Mucosa of stomach (tissue), 1 donor: ENCODE results near the gene CDC14B.
"Not testable (repeated sequence)": the region's sequence is repeated elsewhere in the genome, so short reads cannot be mapped to it uniquely, and the experiment has no call there.

Source experiments
- H3K27me3 ChIP-seq: one replicate; pipeline ENCODE4 v1.7.0; 2013; ENCODE audit warnings: mild to moderate bottlenecking, low read length; ENCODE audit not compliant: control insufficient read depth, insufficient read depth
- H3K36me3 ChIP-seq: one replicate; pipeline ENCODE4 v1.7.0; 2013; ENCODE audit warnings: low read length; ENCODE audit not compliant: control insufficient read depth, insufficient read depth
- H3K4me1 ChIP-seq: one replicate; pipeline ENCODE4 v1.7.0; 2013; ENCODE audit warnings: mild to moderate bottlenecking, low read length; ENCODE audit not compliant: control insufficient read depth, insufficient read depth
- H3K4me3 ChIP-seq: one replicate; pipeline ENCODE4 v1.7.0; 2013; ENCODE audit warnings: low read length
- H3K9ac ChIP-seq: one replicate; pipeline ENCODE4 v1.7.0; 2013; ENCODE audit warnings: mild to moderate bottlenecking, low read length, moderate library complexity
- H3K9me3 ChIP-seq: one replicate; pipeline ENCODE4 v1.7.0; 2013; ENCODE audit warnings: mild to moderate bottlenecking, low read length, moderate library complexity; ENCODE audit not compliant: control insufficient read depth
- donor health status: Pancreatic carcinoma.

CDC14B gene

DNA sequence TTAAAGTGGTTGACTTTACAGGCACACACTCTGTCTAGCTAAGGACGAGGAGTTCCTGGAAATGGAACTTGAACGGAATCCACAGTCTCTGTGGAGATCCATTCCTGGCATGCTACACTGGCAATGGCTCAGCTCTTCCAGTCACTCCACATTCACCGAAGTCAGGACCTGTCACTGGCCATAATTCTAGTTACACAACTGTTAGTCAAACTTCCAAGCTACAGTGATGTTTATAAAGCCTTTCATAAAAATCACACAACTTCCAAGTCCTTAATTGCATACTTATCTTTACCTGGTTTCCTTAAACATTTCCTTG lies 15.7 kb downstream of the CDC14B start:
- Histone ChIP-seq H3K27me3 (no peaks in the 10 kb centered on the region), H3K36me3 (no peaks in the 10 kb centered on the region), H3K9me3 (no peaks in the 10 kb centered on the region), H3K9ac (no peak overlapping the region), H3K4me3 (no peak overlapping the region), H3K4me1 (no peaks in the 10 kb centered on the region)

GRCh38 chr9:96603305-96604003 lies 16.2 kb downstream of the CDC14B start:
- Histone ChIP-seq H3K27me3 (no peaks in the 10 kb centered on the region), H3K9ac (no peak overlapping the region), H3K36me3 (no peaks in the 10 kb centered on the region), H3K9me3 (no peaks in the 10 kb centered on the region), H3K4me3 (no peak overlapping the region), H3K4me1 (no peaks in the 10 kb centered on the region)

GRCh38 chr9:96599298-96599697 lies 20.3 kb downstream of the CDC14B start:
- H3K36me3 ChIP-seq, result no peaks in the 10 kb centered on the region
- H3K27me3 ChIP-seq, result no peaks in the 10 kb centered on the region
- H3K4me1 ChIP-seq, result no peaks in the 10 kb centered on the region
- H3K9ac ChIP-seq, result no peak overlapping the region
- no peaks in the 10 kb centered on the region for H3K9me3 ChIP-seq
- no peak overlapping the region for H3K4me3 ChIP-seq

GRCh38 chr9:96596601-96597111 lies 23.0 kb downstream of the CDC14B start:
- no peak overlapping the region for H3K4me3 ChIP-seq
- no peaks in the 10 kb centered on the region for H3K9me3 ChIP-seq
- no peaks in the 10 kb centered on the region for H3K36me3 ChIP-seq
- no peaks in the 10 kb centered on the region for H3K4me1 ChIP-seq
- no peaks in the 10 kb centered on the region for H3K27me3 ChIP-seq
- H3K9ac ChIP-seq, result no peak overlapping the region

GRCh38 chr9:96587338-96588315 lies 32.0 kb downstream of the CDC14B start:
- Histone ChIP-seq H3K4me1 (peaks cover 3% of the 10 kb centered on the region), H3K9me3 (no peaks in the 10 kb centered on the region), H3K4me3 (no peak overlapping the region), H3K9ac (no peak overlapping the region), H3K27me3 (no peaks in the 10 kb centered on the region), H3K36me3 (no peaks in the 10 kb centered on the region)

GRCh38 chr9:96585426-96585825 lies 34.2 kb downstream of the CDC14B start:
- Histone ChIP-seq H3K4me1 (peaks cover 14% of the 10 kb centered on the region), H3K9me3 (no peaks in the 10 kb centered on the region)

DNA sequence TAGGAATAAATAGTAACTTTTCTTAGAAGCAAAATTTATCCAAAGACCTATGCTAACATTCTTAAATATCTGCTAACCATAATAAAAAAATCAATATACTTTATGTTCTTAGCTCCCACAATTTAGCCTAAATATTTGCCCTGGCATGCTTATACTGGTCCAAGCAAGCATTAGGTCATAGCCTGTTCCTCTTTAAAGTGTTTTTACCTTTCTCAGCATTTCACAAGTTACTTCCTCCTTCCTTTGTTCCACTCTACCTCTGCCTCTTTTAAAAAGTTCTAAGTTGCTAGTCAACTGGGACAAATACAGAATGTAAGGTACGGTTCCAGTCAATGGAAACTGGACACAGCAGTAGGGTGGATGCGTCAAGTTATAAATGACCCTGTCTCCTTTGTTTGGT lies 37.4 kb downstream of the CDC14B start:
- H3K4me1 ChIP-seq, result peaks cover 14% of the 10 kb centered on the region
- not testable (repeated sequence) for H3K4me3 ChIP-seq, H3K27me3 ChIP-seq, H3K36me3 ChIP-seq, H3K9me3 ChIP-seq, H3K9ac ChIP-seq

More at GRCh38 chr9:96585426-96585825, 34.2 kb downstream of the CDC14B start:
- H3K4me3 ChIP-seq, result no peak overlapping the region
- no peaks in the 10 kb centered on the region for H3K27me3 ChIP-seq
- no peaks in the 10 kb centered on the region for H3K36me3 ChIP-seq
- H3K9ac ChIP-seq, result no peak overlapping the region

GRCh38 chr9:96581786-96582185 lies 37.9 kb downstream of the CDC14B start:
- Histone ChIP-seq H3K27me3 (no peaks in the 10 kb centered on the region), H3K9me3 (no peaks in the 10 kb centered on the region), H3K4me3 (no peak overlapping the region), H3K9ac (no peak overlapping the region), H3K36me3 (no peaks in the 10 kb centered on the region), H3K4me1 (peaks cover 14% of the 10 kb centered on the region)

GRCh38 chr9:96581301-96581700 lies 38.3 kb downstream of the CDC14B start:
- no peaks in the 10 kb centered on the region for H3K36me3 ChIP-seq
- no peak overlapping the region for H3K4me3 ChIP-seq
- H3K4me1 ChIP-seq, result peaks cover 14% of the 10 kb centered on the region
- H3K9me3 ChIP-seq, result no peaks in the 10 kb centered on the region
- no peaks in the 10 kb centered on the region for H3K27me3 ChIP-seq
- H3K9ac ChIP-seq, result no peak overlapping the region

GRCh38 chr9:96574931-96575351 lies 44.7 kb downstream of the CDC14B start:
- Histone ChIP-seq H3K4me1 (peaks cover 7% of the 10 kb centered on the region), H3K36me3 (no peaks in the 10 kb centered on the region), H3K4me3 (no peak overlapping the region), H3K9ac (no peak overlapping the region), H3K27me3 (no peaks in the 10 kb centered on the region), H3K9me3 (no peaks in the 10 kb centered on the region)

DNA sequence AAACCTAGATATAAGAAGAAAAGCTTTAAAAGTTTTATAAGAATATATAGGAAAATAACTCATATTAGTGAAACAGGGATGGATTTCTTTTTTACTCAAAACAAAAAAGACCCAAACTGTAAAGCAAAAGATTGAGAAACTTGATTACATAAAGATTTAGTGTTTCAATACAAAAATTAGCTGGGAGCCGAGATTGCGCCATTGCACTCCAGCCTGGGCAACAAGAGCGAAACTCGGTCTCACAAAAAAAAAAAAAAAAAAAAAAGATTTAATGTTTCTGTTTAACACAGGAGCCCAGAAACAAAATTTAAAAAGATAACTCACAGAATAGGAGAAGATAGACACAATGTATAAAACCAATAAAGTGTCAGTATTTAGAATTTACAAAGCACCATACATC lies 45.2 kb downstream of the CDC14B start:
- Histone ChIP-seq H3K4me1 (peaks cover 7% of the 10 kb centered on the region), H3K36me3 (no peaks in the 10 kb centered on the region), H3K9ac (no peak overlapping the region), H3K27me3 (no peaks in the 10 kb centered on the region), H3K4me3 (no peak overlapping the region), H3K9me3 (no peaks in the 10 kb centered on the region)

DNA sequence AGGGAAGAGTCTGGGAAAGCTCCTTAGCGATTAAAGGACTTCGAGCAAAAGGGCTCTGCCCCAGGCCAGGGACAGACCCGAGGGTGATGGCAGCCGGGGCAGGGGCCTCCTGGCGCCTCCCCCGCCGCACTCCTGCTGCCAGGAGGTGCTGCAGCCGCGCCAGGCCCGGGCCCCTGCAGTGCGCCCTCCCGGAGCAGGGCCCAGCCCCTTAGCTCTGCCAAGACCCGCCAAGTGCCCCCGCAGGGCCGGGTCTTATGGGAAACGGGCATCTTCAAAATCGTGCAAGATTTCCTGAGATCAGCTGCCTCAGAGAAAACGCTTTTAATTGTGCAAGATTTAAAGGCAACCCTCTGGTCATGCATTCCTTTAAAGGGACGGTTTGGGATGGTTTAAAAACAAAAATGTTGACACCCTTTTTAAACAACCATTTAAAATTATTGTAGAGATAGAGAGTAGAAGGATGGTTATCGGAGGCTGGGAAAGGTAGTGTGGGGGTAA lies 52.4 kb downstream of the CDC14B start:
- Histone ChIP-seq H3K36me3 (no peaks in the 10 kb centered on the region), H3K9ac (peak overlapping the region; percentile 91), H3K4me1 (peaks cover 23% of the 10 kb centered on the region), H3K4me3 (peak overlapping the region; percentile 76), H3K9me3 (no peaks in the 10 kb centered on the region), H3K27me3 (no peaks in the 10 kb centered on the region)
